HG03439 (cell line): ENCODE measurements around the gene KMT2C.

Experiments used
- ATAC-seq: cut with Tn5 transposase; IDR thresholded peaks from one replicate; pipeline ENCODE4 v1.9.1; 2021; ENCODE audit warnings: mild to moderate bottlenecking, moderate library complexity; ENCODE audit not compliant: unreplicated experiment

Gene KMT2C

GRCh38 chr7:152121432-152121831, 314.4 kb downstream of the KMT2C start:
- no peak for ATAC-seq

- no peak for ATAC-seq
Observed at GRCh38 chr7:152120776-152121175, 315.0 kb downstream of the KMT2C start.

GRCh38 chr7:152120210-152120609, 315.6 kb downstream of the KMT2C start:
- ATAC-seq: no peak

- ATAC-seq: no peak
Observed at GRCh38 chr7:152117356-152117755, 318.4 kb downstream of the KMT2C start.

GRCh38 chr7:152115021-152115718, 320.6 kb downstream of the KMT2C start:
- ATAC-seq: no peak

- no peak for ATAC-seq
Observed at GRCh38 chr7:152112829-152113228, 323.0 kb downstream of the KMT2C start.

GRCh38 chr7:152108359-152108758, 327.4 kb downstream of the KMT2C start:
- no peak for ATAC-seq

GRCh38 chr7:152107945-152108344, 327.9 kb downstream of the KMT2C start:
- ATAC-seq: no peak

GRCh38 chr7:152106990-152107389, 328.8 kb downstream of the KMT2C start:
- ATAC-seq: no peak

GRCh38 chr7:152105205-152105604, 330.6 kb downstream of the KMT2C start:
- no peak for ATAC-seq

GRCh38 chr7:152103691-152104090, 332.1 kb downstream of the KMT2C start:
- no peak for ATAC-seq

GRCh38 chr7:152103066-152103465, 332.7 kb downstream of the KMT2C start:
- no peak for ATAC-seq

GRCh38 chr7:152097330-152097729, 338.5 kb downstream of the KMT2C start:
- ATAC-seq: no peak

- no peak for ATAC-seq
Observed at GRCh38 chr7:152095771-152096170, 340.0 kb downstream of the KMT2C start.

GRCh38 chr7:152093717-152094116, 342.1 kb downstream of the KMT2C start:
- no peak for ATAC-seq

- no peak for ATAC-seq
Observed at GRCh38 chr7:152090747-152091146, 345.1 kb downstream of the KMT2C start.

GRCh38 chr7:152089183-152089582, 346.6 kb downstream of the KMT2C start:
- ATAC-seq: no peak

- ATAC-seq: no peak
Observed at GRCh38 chr7:152086513-152086912, 349.3 kb downstream of the KMT2C start.

GRCh38 chr7:152085131-152085530, 350.7 kb downstream of the KMT2C start:
- no peak for ATAC-seq
